OCI-LY7 (cell line): ENCODE results near the gene MED25. TPM values are rescaled to one million over a fixed set of nuclear protein-coding genes. Genes with fewer than 3 reads are reported as not detected.

ENCODE experiments used
- BruUV-seq: library from RNA; stranded (reverse); fragments of 400-500 nt; replicated peaks from 2 replicates; lab custom pipeline; 2021; lab: Mats Ljungman, UMichigan
- CTCF ChIA-PET: fragments of 300-600 bp; sonication (Branson Sonifier 250); formaldehyde crosslinking; loops from one replicate; lab custom pipeline; 2022; ENCODE audit warnings: antibody characterized with exemption; ENCODE audit not compliant: unreplicated experiment; lab: Charles Lee
- POLR2A ChIA-PET: fragments of 300-600 bp; sonication (Branson Sonifier 250); formaldehyde crosslinking; loops from one replicate; lab custom pipeline; 2022; ENCODE audit warnings: antibody characterized with exemption; lab: Charles Lee
- DNase-seq: peaks from one replicate; pipeline ENCODE4 v3.0.0-alpha.2; 2015; ENCODE audit warnings: low spot score
- H2AFZ ChIP-seq: fragments of 200-600 bp; sonication (generic), shearing (Covaris generic); 2 replicates; pipeline ENCODE4 v1.6.1; 2014; ENCODE audit warnings: mild to moderate bottlenecking, antibody characterized with exemption, low read length, moderate library complexity
- H3K27ac ChIP-seq: fragments of 200-600 bp; sonication (generic); 2 replicates; pipeline ENCODE4 v1.5.1; 2014; ENCODE audit warnings: mixed run types, low read depth, mild to moderate bottlenecking, moderate library complexity, low read length, inconsistent platforms; ENCODE audit not compliant: poor library complexity, severe bottlenecking
- H3K36me3 ChIP-seq: fragments of 200-600 bp; sonication (generic); 2 replicates; pipeline ENCODE4 v1.6.1; 2014; ENCODE audit warnings: mild to moderate bottlenecking, antibody characterized with exemption, low read length, moderate library complexity, mixed read lengths; ENCODE audit not compliant: insufficient read depth
- H3K4me1 ChIP-seq: fragments of 200-600 bp; sonication (generic); 2 replicates; pipeline ENCODE4 v1.5.1; 2014; ENCODE audit warnings: mild to moderate bottlenecking, low read length; ENCODE audit not compliant: insufficient read depth, poor library complexity, severe bottlenecking
- H3K4me2 ChIP-seq: fragments of 200-600 bp; sonication (generic); 2 replicates; pipeline ENCODE4 v1.6.1; 2014; ENCODE audit warnings: mild to moderate bottlenecking, low read length
- H3K4me3 ChIP-seq: fragments of 200-600 bp; sonication (generic); 2 replicates; pipeline ENCODE4 v1.5.1; 2014; ENCODE audit warnings: mild to moderate bottlenecking, low read depth, low read length; ENCODE audit not compliant: poor library complexity, severe bottlenecking
- H3K79me2 ChIP-seq: fragments of 200-600 bp; sonication (generic); 2 replicates; pipeline ENCODE4 v1.6.1; 2016; ENCODE audit warnings: low read depth, mild to moderate bottlenecking, low read length, moderate library complexity, mixed read lengths; ENCODE audit not compliant: insufficient read depth
- H3K9me2 ChIP-seq: fragments of 200-600 bp; sonication (generic); 2 replicates; pipeline ENCODE4 v1.6.1; 2016; ENCODE audit warnings: mild to moderate bottlenecking, low read length, mixed read lengths; ENCODE audit not compliant: insufficient read depth
- H3K9me3 ChIP-seq: fragments of 200-600 bp; sonication (generic); 2 replicates; pipeline ENCODE4 v1.6.1; 2014; ENCODE audit warnings: mild to moderate bottlenecking, mixed run types, low read length, mixed read lengths
- H4K20me1 ChIP-seq: fragments of 200-600 bp; sonication (generic); 2 replicates; pipeline ENCODE4 v1.6.1; 2014; ENCODE audit warnings: mild to moderate bottlenecking, antibody characterized with exemption, low read length, moderate library complexity, mixed read lengths; ENCODE audit not compliant: insufficient read depth
- CTCF ChIP-seq: fragments of 200-600 bp; sonication (generic); conservative IDR thresholded peaks from 2 replicates; pipeline ENCODE4 v1.5.1; 2014; ENCODE audit warnings: mild to moderate bottlenecking, antibody characterized with exemption, low read length, moderate library complexity, mixed read lengths
- EZH2phosphoT487 ChIP-seq: fragments of 200-600 bp; sonication (generic); IDR thresholded peaks from 2 replicates; pipeline ENCODE4 v1.6.1; 2018; ENCODE audit warnings: low read depth, borderline replicate concordance, mild to moderate bottlenecking, mixed run types, antibody characterized with exemption, low read length, moderate library complexity, mixed read lengths
- intact Hi-C: fragments of 100-400 bp; cut with micrococcal nuclease; formaldehyde crosslinking; loops from one replicate; pipeline ENCODE4 v1.10.0; 2022; ENCODE audit not compliant: unreplicated experiment
- microRNA-seq: library from miRNA; unstranded; fragments of <30 nt; microRNA quantifications from one replicate; pipeline ENCODE4 v1.2.0, GENCODE V29; 2022; ENCODE audit warnings: borderline replicate concordance
- small RNA-seq: library from RNA; depleted of rRNA; stranded (forward); fragments of <200 nt; gene quantifications from one replicate; pipeline ENCODE3, GENCODE V24; 2014
- total RNA-seq, 2 experiments: library from RNA; depleted of rRNA in 1 of 2; stranded (reverse); fragments of >200 nt in 1 of 2; shearing (Covaris generic) in 1 of 2; gene quantifications; 2 replicates each; pipeline ENCODE4 v1.2.3, GENCODE V29; 2014 to 2022

The MED25 gene
- total RNA-seq, 2 experiments from 2014 or later, result 85.1 to 111 TPM

DNA sequence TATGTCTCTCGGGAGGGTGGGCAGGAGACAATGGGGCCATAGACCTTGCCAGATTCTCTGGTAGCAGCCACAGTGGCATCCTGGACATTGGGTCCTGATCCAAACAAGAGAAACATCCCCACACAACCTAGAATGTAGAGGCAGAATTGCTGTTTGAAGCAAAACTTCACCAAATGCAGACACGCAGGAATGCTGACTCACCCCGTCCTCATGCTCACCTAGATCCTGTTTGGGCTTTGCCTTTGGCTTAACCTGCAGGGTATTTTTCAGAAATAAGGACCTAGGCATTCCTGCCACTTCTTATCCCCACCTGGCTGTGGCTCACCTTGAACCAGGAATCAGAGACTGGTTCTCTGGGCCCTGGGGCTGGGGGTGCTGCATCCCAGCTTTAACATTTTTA is 66.7 kb downstream of the MED25 start:
- Histone ChIP-seq H3K4me2 (no peak overlapping the region), H3K9me3 (no peaks in the 10 kb centered on the region), H3K4me3 (no peak overlapping the region), H3K36me3 (peaks cover 26% of the 10 kb centered on the region), H3K27ac (no peak overlapping the region), H3K9me2 (no peaks in the 10 kb centered on the region), H3K79me2 (no peaks in the 10 kb centered on the region), H2AFZ (no peak overlapping the region), H3K4me1 (no peaks in the 10 kb centered on the region), H4K20me1 (no peaks in the 10 kb centered on the region)
- intact Hi-C loops, result no loop called here
- CTCF ChIA-PET, result no interaction called here
- POLR2A ChIA-PET, result no interaction called here
- no peak for DNase-seq
- BruUV-seq, result no TSS peak
- TF ChIP-seq CTCF, result no peak
- TF ChIP-seq EZH2phosphoT487, result no peak

Small RNA genes lying within 50 kb of the gene (microRNA-seq; reads per million reads assigned to microRNA genes)
- not detected for gene MIR4749
- gene MIR6799, result not detected
- gene MIR6800, result 3.8 reads per million

Small RNA genes lying within 50 kb of the gene (small RNA-seq; reads per million reads assigned to genes)
- gene MIR4749, result not detected
- not detected for gene MIR6799

Other genes with a start within 250 kb of the MED25 start
- 74.7 and 84.0 TPM in 2 replicates for gene NOSIP, start 237.7 kb upstream of the MED25 start, total RNA-seq (2014; rRNA removed; shearing (Covaris generic))
- 35.1 and 42.7 TPM in 2 replicates for gene NOSIP, start 237.7 kb upstream of the MED25 start, total RNA-seq (2022)
- 2.7 and 4.7 TPM in 2 replicates for gene PRRG2, start 237.0 kb upstream of the MED25 start, total RNA-seq (2014; rRNA removed; shearing (Covaris generic))
- gene PRRG2, start 237.0 kb upstream of the MED25 start, total RNA-seq (2022), result 2.4 TPM in 2 replicates
- 5.1 and 6.5 TPM in 2 replicates for gene PRR12, start 227.1 kb upstream of the MED25 start, total RNA-seq (2014; rRNA removed; shearing (Covaris generic))
- gene PRR12, start 227.1 kb upstream of the MED25 start, total RNA-seq (2022), result 32.8 and 40.0 TPM in 2 replicates
- gene RRAS, start 178.1 kb upstream of the MED25 start, total RNA-seq (2014; rRNA removed; shearing (Covaris generic)), result 3.4 and 4.7 TPM in 2 replicates
- gene RRAS, start 178.1 kb upstream of the MED25 start, total RNA-seq (2022), result 5.4 and 5.5 TPM in 2 replicates
- 12.4 and 15.0 TPM in 2 replicates for gene SCAF1, start 176.1 kb upstream of the MED25 start, total RNA-seq (2014; rRNA removed; shearing (Covaris generic))
- 43.4 and 44.0 TPM in 2 replicates for gene SCAF1, start 176.1 kb upstream of the MED25 start, total RNA-seq (2022)
- gene IRF3, start 152.4 kb upstream of the MED25 start, total RNA-seq (2014; rRNA removed; shearing (Covaris generic)), result 116 and 117 TPM in 2 replicates
- gene IRF3, start 152.4 kb upstream of the MED25 start, total RNA-seq (2022), result 96.6 and 98.5 TPM in 2 replicates
- gene BCL2L12, start 152.4 kb upstream of the MED25 start, total RNA-seq (2014; rRNA removed; shearing (Covaris generic)), result 38.9 and 41.3 TPM in 2 replicates
- gene BCL2L12, start 152.4 kb upstream of the MED25 start, total RNA-seq (2022), result 65.4 and 75.5 TPM in 2 replicates
- 403 and 412 TPM in 2 replicates for gene PRMT1, start 141.0 kb upstream of the MED25 start, total RNA-seq (2014; rRNA removed; shearing (Covaris generic))
- gene PRMT1, start 141.0 kb upstream of the MED25 start, total RNA-seq (2022), result 266 and 285 TPM in 2 replicates
- gene ADM5, start 128.7 kb upstream of the MED25 start, total RNA-seq (2014; rRNA removed; shearing (Covaris generic)), result 11.8 and 16.5 TPM in 2 replicates
- 15.3 and 17.9 TPM in 2 replicates for gene ADM5, start 128.7 kb upstream of the MED25 start, total RNA-seq (2022)
- gene CPT1C, start 127.2 kb upstream of the MED25 start, total RNA-seq (2014; rRNA removed; shearing (Covaris generic)), result 0.23 and 0.95 TPM in 2 replicates
- gene CPT1C, start 127.2 kb upstream of the MED25 start, total RNA-seq (2022), result 0.86 and 2.6 TPM in 2 replicates
- gene TSKS, start 55.0 kb upstream of the MED25 start, total RNA-seq (2014; rRNA removed; shearing (Covaris generic)), result not detected in 2 replicates
- not detected in 2 replicates for gene TSKS, start 55.0 kb upstream of the MED25 start, total RNA-seq (2022)
- 29.7 and 47.4 TPM in 2 replicates for gene AP2A1, start 51.3 kb upstream of the MED25 start, total RNA-seq (2014; rRNA removed; shearing (Covaris generic))
- gene AP2A1, start 51.3 kb upstream of the MED25 start, total RNA-seq (2022), result 46.9 and 50.4 TPM in 2 replicates
- 33.6 and 35.1 TPM in 2 replicates for gene FUZ, start 5.0 kb upstream of the MED25 start, total RNA-seq (2014; rRNA removed; shearing (Covaris generic))
- 28.1 and 34.6 TPM in 2 replicates for gene FUZ, start 5.0 kb upstream of the MED25 start, total RNA-seq (2022)
- 101 and 124 TPM in 2 replicates for gene PTOV1, start 32.9 kb downstream of the MED25 start, total RNA-seq (2014; rRNA removed; shearing (Covaris generic))
- gene PTOV1, start 32.9 kb downstream of the MED25 start, total RNA-seq (2022), result 105 and 114 TPM in 2 replicates
- gene PNKP, start 49.3 kb downstream of the MED25 start, total RNA-seq (2014; rRNA removed; shearing (Covaris generic)), result 65.4 and 90.9 TPM in 2 replicates
- 118 and 140 TPM in 2 replicates for gene PNKP, start 49.3 kb downstream of the MED25 start, total RNA-seq (2022)
- gene AKT1S1, start 59.1 kb downstream of the MED25 start, total RNA-seq (2014; rRNA removed; shearing (Covaris generic)), result 7.3 TPM in 2 replicates
- 19.8 and 21.2 TPM in 2 replicates for gene AKT1S1, start 59.1 kb downstream of the MED25 start, total RNA-seq (2022)
- 7.9 and 8.0 TPM in 2 replicates for gene TBC1D17, start 59.4 kb downstream of the MED25 start, total RNA-seq (2014; rRNA removed; shearing (Covaris generic))
- gene TBC1D17, start 59.4 kb downstream of the MED25 start, total RNA-seq (2022), result 24.0 and 31.1 TPM in 2 replicates
- 0.25 and 0.39 TPM in 2 replicates for gene IL4I1, start 78.6 kb downstream of the MED25 start, total RNA-seq (2014; rRNA removed; shearing (Covaris generic))
- 1.7 and 1.8 TPM in 2 replicates for gene IL4I1, start 78.6 kb downstream of the MED25 start, total RNA-seq (2022)
- gene ATF5, start 110.9 kb downstream of the MED25 start, total RNA-seq (2014; rRNA removed; shearing (Covaris generic)), result 265 and 268 TPM in 2 replicates
- 527 and 597 TPM in 2 replicates for gene ATF5, start 110.9 kb downstream of the MED25 start, total RNA-seq (2022)
- gene NUP62, start 111.2 kb downstream of the MED25 start, total RNA-seq (2014; rRNA removed; shearing (Covaris generic)), result 56.3 and 75.6 TPM in 2 replicates
- gene NUP62, start 111.2 kb downstream of the MED25 start, total RNA-seq (2022), result 70.1 and 76.3 TPM in 2 replicates
- gene SIGLEC11, start 142.9 kb downstream of the MED25 start, total RNA-seq (2014; rRNA removed; shearing (Covaris generic)), result not detected in 2 replicates
- gene SIGLEC11, start 142.9 kb downstream of the MED25 start, total RNA-seq (2022), result not detected in 2 replicates
- 34.5 and 39.9 TPM in 2 replicates for gene VRK3, start 207.1 kb downstream of the MED25 start, total RNA-seq (2014; rRNA removed; shearing (Covaris generic))
- gene VRK3, start 207.1 kb downstream of the MED25 start, total RNA-seq (2022), result 47.3 and 62.7 TPM in 2 replicates
- gene ZNF473, start 207.7 kb downstream of the MED25 start, total RNA-seq (2014; rRNA removed; shearing (Covaris generic)), result 23.1 and 27.4 TPM in 2 replicates
- gene ZNF473, start 207.7 kb downstream of the MED25 start, total RNA-seq (2022), result 16.0 and 16.9 TPM in 2 replicates